Breast epithelium (tissue), 4 donors: ENCODE measurements around the gene TTC27. TPM values are rescaled to one million over a fixed set of nuclear protein-coding genes. Genes with fewer than 3 reads are reported as not detected.

ENCODE experiments used
- DNase-seq, 2 donors: peaks; one replicate each; pipeline ENCODE4 v3.0.0-alpha.2; 2019; ENCODE audit warnings: low spot score in 2 of 2
- H3K27ac ChIP-seq, 2 donors: fragments of 200-600 bp; sonication (generic) in 1 of 2; one replicate each; pipeline ENCODE4 v1.5.1; 2016 to 2019; ENCODE audit warnings: mild to moderate bottlenecking in 1 of 2
- H3K27me3 ChIP-seq, 2 donors: fragments of 200-600 bp; sonication (generic) in 1 of 2; one replicate each; pipeline versions ENCODE4 v1.5.1 to v1.6.0; 2017 to 2019; ENCODE audit warnings: control low read depth in 1 of 2, mild to moderate bottlenecking in 1 of 2
- H3K36me3 ChIP-seq: fragments of 200-600 bp; one replicate; pipeline ENCODE4 v1.5.1; 2019
- H3K4me1 ChIP-seq, 2 donors: fragments of 200-600 bp; sonication (generic); one replicate each; pipeline ENCODE4 v1.5.1; 2016 to 2019; ENCODE audit warnings: control low read depth in 1 of 2
- H3K4me3 ChIP-seq, 3 donors: fragments of 200-600 bp; sonication (generic); 1 replicate in 2 of 3; 2 replicates in 1 of 3; pipeline ENCODE4 v1.5.1; 2016 to 2019; ENCODE audit warnings: mild to moderate bottlenecking in 3 of 3, moderate library complexity in 2 of 3
- H3K9me3 ChIP-seq, 2 donors: fragments of 200-600 bp; sonication (generic) in 1 of 2; one replicate each; pipeline ENCODE4 v1.5.1; 2016 to 2019; ENCODE audit warnings: control low read depth in 1 of 2
- POLR2A ChIP-seq: fragments of 450-650 bp; IDR thresholded peaks from one replicate; pipeline ENCODE4 v1.6.1; 2016; ENCODE audit warnings: antibody characterized with exemption, mild to moderate bottlenecking, moderate library complexity
- POLR2AphosphoS5 ChIP-seq, 3 donors: sonication (generic); formaldehyde crosslinking; IDR thresholded peaks; one replicate each; pipeline ENCODE4 v1.6.1; 2017; ENCODE audit warnings: antibody characterized with exemption in 3 of 3
- intact Hi-C: fragments of 100-400 bp; cut with DNase I; formaldehyde crosslinking; loops from one replicate; pipeline ENCODE4 v1.15.1; 2023; ENCODE audit warnings: low total_unique reads
- total RNA-seq, 3 donors: library from RNA; depleted of rRNA; stranded (reverse); fragments of >200 nt; gene quantifications; one replicate each; pipeline ENCODE4 v1.1.0, GENCODE V29; 2016
- TF ChIP-seq, protein P1 (sequence below), 3 donors: fragments of 450-650 bp; IDR thresholded peaks; one replicate each; pipeline ENCODE4 v1.5.1; 2016 to 2017; ENCODE audit warnings: antibody characterized with exemption in 3 of 3, mild to moderate bottlenecking in 3 of 3, moderate library complexity in 3 of 3

The TTC27 gene
- total RNA-seq, 3 donors from 2014 or later = 16.5 to 29.6 (median 19.0) TPM

GRCh38 chr2:32701806-32702205 is 74.0 kb downstream of the TTC27 start:
- DNase-seq = no peak
- intact Hi-C loops = no loop called here
- Histone ChIP-seq H3K9me3 (no peaks in the 10 kb centered on the region), H3K4me3 (no peak overlapping the region), H3K27ac (no peak overlapping the region), H3K4me1 (no peaks in the 10 kb centered on the region), H3K27me3 (no peaks in the 10 kb centered on the region), H3K36me3 (peaks cover 3% of the 10 kb centered on the region)
- TF ChIP-seq POLR2AphosphoS5 (IDR thresholded peaks at IDR 0.05) (no peak), POLR2A (no peak)
- TF ChIP-seq, protein P1, sequence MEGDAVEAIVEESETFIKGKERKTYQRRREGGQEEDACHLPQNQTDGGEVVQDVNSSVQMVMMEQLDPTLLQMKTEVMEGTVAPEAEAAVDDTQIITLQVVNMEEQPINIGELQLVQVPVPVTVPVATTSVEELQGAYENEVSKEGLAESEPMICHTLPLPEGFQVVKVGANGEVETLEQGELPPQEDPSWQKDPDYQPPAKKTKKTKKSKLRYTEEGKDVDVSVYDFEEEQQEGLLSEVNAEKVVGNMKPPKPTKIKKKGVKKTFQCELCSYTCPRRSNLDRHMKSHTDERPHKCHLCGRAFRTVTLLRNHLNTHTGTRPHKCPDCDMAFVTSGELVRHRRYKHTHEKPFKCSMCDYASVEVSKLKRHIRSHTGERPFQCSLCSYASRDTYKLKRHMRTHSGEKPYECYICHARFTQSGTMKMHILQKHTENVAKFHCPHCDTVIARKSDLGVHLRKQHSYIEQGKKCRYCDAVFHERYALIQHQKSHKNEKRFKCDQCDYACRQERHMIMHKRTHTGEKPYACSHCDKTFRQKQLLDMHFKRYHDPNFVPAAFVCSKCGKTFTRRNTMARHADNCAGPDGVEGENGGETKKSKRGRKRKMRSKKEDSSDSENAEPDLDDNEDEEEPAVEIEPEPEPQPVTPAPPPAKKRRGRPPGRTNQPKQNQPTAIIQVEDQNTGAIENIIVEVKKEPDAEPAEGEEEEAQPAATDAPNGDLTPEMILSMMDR (IDR thresholded peaks at IDR 0.05) = no peak

DNA sequence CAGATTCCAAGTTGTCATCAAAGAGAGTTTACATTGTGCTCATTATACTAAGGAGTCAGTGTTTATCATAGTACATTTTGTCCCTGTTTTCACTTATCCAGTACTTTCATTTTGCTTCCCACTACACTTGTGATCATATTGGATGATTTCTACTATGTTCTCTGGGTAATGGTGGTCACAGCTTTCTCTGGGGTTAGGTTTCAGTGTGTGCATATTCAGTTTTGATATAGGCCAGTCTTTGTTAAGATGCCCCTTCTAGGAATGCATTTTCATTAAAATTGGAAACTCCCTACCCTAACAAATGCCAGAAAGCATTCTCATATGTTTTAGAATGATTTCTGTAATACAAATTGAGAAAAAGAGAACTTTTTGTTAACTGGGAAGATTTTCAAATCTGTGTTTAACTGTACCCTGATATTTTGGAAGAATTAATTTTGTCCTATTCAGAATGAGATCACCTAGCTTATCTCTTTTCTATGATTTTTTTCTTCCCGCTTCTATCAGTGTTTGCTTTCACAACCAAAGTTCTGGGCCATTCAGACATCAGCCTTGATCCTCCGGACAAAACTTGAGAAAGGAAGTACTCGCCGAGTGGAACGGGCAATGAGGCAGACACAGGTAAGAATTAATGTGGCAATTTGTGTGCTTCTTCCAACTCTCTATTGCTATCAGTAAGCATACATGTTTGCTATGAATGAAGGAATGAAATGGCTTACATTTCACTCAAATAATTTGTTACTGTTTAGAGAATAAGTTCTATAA is 74.6 kb downstream of the TTC27 start:
- intact Hi-C loops = no loop called here
- peaks cover 3% of the 10 kb centered on the region for H3K36me3 ChIP-seq
- H3K27me3 ChIP-seq = no peaks in the 10 kb centered on the region
- no peaks in the 10 kb centered on the region for H3K9me3 ChIP-seq
- no peak overlapping the region for H3K4me3 ChIP-seq
- no peak overlapping the region for H3K27ac ChIP-seq
- TF ChIP-seq POLR2A (no peak), POLR2AphosphoS5 (IDR thresholded peaks at IDR 0.05) (no peak)
- no peak for DNase-seq
- no peaks in the 10 kb centered on the region for H3K4me1 ChIP-seq

DNA sequence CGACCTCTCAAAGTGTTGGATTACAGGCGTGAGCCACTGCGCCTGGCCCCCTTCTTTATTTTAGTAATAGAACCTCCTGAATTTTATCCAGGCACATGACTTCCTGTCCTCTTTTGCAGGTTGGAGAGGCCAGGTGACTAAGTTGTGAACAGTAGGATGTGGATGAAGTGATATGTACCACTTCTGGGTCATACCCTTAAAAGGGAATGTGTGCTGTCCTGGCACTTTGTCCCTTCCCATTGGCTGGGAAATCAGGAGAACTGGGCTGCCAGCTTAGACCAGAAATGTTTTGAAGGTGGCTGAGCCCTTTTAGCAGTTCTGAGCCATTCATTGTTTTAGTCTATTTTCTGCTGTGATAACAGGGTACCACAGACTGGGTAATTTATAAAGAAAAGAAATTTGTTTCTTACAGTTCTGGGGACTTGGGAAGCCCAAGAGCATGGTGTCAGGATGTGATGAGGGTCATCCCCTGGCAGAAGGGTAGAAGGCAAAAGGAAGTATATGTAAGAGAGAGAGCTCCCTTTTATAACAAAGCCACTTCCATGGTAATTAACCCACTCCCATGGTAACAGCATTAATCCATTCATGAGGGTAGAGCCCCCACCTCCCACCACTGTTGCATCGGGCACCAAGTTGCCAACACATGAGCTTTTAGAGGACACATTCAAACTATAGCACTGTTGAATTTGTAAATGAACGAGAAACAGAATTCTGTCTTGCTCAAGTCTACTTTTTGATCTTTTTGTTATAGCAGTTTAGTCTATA is 79.1 kb downstream of the TTC27 start:
- DNase-seq = no peak
- TF ChIP-seq, protein P1 (IDR thresholded peaks at IDR 0.05) = no peak
- Histone ChIP-seq H3K27ac (no peak overlapping the region), H3K4me1 (peaks cover 5 to 6% of the 10 kb centered on the region in 2 donors), H3K4me3 (no peak overlapping the region), H3K27me3 (no peaks in the 10 kb centered on the region), H3K36me3 (peaks cover 3% of the 10 kb centered on the region), H3K9me3 (no peaks in the 10 kb centered on the region)
- intact Hi-C loops = no loop called here

GRCh38 chr2:32711219-32711618 is 83.4 kb downstream of the TTC27 start:
- Histone ChIP-seq H3K36me3 (no peaks in the 10 kb centered on the region), H3K27me3 (no peaks in the 10 kb centered on the region), H3K4me3 (no peak overlapping the region), H3K4me1 (peaks cover 5 to 6% of the 10 kb centered on the region in 2 donors), H3K9me3 (no peaks in the 10 kb centered on the region), H3K27ac (no peak overlapping the region)
- TF ChIP-seq POLR2A (no peak), POLR2AphosphoS5 (IDR thresholded peaks at IDR 0.05) (no peak)
- TF ChIP-seq, protein P1 (IDR thresholded peaks at IDR 0.05) = no peak
- DNase-seq = no peak
- intact Hi-C loops = no loop called here

DNA sequence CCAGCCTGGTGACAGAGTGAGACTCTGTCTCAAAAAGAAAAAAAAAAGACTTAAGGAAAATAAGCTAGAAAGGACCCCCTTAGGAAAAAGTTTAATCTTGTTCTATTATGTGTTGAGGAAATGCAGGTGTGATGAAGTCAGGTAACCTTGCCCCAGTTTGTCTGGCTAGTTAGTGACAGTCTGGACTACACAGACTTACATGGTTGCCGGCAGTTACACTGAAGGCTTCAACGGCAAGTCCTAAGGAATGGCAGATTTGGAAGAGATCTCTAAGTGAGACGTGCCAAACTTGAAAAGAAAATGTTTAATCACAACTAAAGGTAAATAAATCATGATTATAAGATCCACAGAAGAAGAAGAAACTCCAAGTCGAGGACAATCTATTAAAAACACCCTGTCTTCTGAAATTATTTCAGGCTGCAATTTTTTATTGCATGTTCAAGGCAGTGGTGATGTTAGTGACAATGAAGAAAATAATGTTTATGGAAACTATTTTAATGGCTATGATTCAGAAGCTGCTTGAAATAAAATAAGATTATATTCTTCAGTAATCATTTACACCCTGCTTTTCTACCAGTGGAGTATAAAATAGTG is 84.2 kb downstream of the TTC27 start:
- TF ChIP-seq POLR2A (no peak), POLR2AphosphoS5 (IDR thresholded peaks at IDR 0.05) (no peak)
- TF ChIP-seq, protein P1 (IDR thresholded peaks at IDR 0.05) = no peak
- intact Hi-C loops = no loop called here
- Histone ChIP-seq H3K36me3 (no peaks in the 10 kb centered on the region), H3K27ac (no peak overlapping the region), H3K27me3 (no peaks in the 10 kb centered on the region), H3K9me3 (no peaks in the 10 kb centered on the region), H3K4me1 (peaks cover 5 to 6% of the 10 kb centered on the region in 2 donors), H3K4me3 (no peak overlapping the region)
- no peak for DNase-seq
